HG02981 (cell line): ENCODE data around the gene TBC1D26.
"Not testable (repeated sequence)": the region's sequence is repeated elsewhere in the genome, so short reads cannot be mapped to it uniquely, and the experiment has no call there.

Experiments used
- ATAC-seq: cut with Tn5 transposase; IDR thresholded peaks from one replicate; pipeline ENCODE4 v1.9.1; 2021; ENCODE audit warnings: mild to moderate bottlenecking, moderate library complexity; ENCODE audit not compliant: unreplicated experiment

Gene TBC1D26

DNA sequence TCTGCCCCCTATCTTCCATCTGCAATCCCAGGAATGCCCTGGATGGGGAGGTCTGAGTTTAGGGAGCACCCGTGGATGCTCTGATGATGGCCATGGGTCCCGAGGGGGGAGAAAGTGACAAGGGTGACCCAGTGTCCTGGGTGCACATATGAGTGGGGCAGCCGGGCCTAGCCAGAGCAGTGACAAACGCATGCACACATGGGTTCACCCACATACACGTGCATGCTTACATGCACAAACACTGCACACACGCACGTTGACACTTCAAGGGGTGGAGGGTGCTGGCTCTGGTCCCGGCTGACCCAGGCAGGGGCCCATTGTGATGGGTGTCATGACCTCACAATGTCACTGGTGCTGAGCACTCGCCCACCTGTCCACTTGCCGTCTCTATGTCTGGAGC is at the start of gene TBC1D26:
Gene TBC1D26, plus strand, starts transcription at position 384 of the 400 bp plus-strand sequence. CDS start 3,066 bp downstream, outside the sequence.
- ATAC-seq: not testable (repeated sequence)

DNA sequence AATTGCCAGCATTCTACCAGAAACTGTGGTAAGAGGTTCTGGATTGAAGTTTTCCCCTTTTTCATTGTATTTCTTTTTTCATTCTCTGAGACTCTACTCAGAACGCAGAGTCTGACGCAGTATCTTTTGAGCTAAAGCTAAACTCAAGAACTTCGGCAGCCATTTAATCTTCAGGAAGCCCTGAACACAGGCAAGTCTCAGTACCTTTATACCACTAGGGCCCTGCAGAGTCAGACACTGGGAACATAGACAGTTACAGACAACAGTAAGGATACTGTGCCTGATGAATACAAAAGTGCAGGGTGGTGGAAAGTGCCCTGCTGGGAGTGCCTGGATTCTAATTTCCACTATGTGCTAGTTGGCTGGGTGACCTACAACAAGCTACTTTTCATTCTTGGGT is 48.9 kb upstream of the TBC1D26 start:
- not testable (repeated sequence) for ATAC-seq

DNA sequence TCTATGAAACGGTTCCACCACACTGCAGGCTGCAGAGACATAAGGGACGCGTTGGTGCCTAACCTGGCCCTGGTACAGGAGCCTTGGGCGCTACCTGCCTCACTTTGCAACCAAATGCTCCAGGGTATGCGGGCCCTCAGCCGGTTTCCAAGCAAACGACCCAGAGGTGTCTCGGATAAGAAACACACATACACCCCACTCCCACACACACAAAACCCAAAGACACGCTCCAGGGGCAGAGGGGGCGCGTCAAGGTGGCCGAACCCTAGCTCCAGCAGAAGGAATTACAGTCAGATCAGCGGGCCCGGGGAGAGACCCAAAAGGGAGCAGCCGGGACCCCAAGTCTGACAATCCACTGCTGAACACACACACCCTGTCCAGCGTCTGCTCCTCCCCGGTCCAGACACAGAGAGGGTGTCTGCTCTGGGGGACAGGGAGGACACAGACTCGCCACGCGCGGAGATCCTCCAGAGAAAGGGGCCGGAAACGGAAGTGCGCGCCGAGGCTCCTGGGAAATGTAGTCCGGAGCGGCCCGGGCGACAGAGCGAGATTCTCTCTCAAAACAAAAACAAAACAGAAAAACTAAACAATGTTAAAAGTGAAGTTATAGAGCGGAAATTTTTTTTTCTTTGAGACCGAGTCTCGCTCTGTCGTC is 48.1 kb upstream of the TBC1D26 start, which contains the start of gene TRIM16:
Gene TRIM16, minus strand, starts transcription at position 488 of the 655 bp plus-strand sequence. CDS start 32,702 bp downstream, outside the sequence.
- peak; percentile 90 for ATAC-seq

DNA sequence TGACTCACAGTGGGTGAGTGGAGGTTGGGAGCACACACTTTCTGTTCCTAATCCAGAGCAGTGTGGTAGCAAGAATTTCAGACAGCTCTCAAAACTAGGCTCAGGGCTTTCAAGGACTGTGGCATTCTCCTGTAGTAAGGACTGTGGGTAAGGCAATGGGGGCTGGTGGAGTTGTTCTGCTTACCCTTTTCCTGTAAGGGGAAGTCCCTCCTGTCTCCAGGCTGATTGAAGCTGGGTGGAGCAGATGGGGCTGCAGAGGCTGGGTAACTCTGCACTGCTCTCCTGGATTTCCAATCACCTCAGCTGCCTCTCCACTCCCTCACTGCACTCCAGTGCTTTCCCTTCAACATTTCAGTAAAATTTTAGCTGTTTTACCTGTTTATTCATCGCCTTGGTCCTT is 44.6 kb upstream of the TBC1D26 start:
- ATAC-seq: not testable (repeated sequence)

DNA sequence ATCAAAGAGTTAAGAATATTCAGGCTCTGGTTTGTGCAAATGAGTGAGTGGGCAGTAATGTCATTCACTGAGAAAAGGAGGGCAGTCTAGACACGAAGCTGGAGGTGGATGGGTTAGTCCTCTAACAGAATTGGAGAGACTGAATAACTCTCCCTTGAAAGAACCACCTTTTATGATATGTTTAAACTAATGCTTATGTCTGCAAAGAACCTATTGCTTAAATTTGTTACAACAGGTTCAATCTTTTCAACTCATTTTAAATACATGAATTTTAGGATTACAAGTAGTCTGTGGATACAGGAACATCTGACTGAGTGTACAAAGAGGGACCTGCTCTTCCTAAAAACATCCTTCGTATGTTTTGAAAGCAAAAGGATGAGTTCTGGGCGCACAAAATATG is 33.1 kb upstream of the TBC1D26 start:
- ATAC-seq: not testable (repeated sequence)

DNA sequence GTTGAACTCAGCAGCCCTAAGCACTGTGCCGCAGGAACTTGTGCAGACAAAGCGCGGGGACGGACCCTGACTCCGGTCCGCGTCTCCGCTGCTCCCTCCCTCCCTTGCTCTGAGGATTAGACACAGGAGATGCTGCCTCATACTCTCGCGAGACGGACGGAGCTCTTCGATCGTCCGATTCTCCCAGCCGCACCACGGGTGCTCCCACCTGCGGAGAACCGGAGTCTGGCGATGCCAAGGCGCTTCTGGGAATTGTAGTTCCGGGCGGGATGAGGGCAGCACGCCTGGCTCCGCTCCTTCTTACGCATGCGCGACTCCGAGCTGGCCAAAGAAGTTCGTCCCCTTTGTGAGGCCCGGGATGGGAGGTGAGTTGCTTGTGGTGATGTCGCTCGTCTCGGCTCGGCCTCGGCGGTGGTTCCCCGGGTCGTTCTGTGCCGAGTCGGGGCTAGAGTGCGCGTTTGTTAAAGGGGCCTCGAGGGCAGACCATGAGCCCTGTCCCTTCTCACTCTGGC is 32.6 kb upstream of the TBC1D26 start, which contains the start of gene ZNF286A:
Gene ZNF286A, plus strand, starts transcription at position 340 of the 512 bp plus-strand sequence. CDS start 578 bp downstream, outside the sequence.
- ATAC-seq: peak; percentile 96

DNA sequence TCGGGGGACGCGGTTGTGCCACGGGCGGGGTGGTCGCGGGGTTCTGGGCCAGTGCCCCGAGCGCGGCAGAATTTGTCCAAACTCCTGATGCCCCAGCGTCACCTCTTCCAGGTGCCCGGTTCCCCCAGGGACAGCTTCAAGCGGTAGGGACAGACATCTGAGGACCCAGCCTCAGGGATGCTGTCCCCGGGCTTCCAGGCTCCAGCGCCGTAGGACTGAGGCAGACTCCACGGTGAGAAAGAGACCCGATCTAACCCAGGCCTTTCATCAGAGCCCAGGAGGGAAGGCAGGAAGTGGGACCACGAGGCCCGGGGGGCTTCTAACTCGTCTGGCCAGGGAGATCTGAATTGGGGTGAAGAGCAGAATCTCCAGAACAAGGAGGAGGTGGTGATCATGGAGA is 32.1 kb upstream of the TBC1D26 start:
- ATAC-seq: not testable (repeated sequence)

DNA sequence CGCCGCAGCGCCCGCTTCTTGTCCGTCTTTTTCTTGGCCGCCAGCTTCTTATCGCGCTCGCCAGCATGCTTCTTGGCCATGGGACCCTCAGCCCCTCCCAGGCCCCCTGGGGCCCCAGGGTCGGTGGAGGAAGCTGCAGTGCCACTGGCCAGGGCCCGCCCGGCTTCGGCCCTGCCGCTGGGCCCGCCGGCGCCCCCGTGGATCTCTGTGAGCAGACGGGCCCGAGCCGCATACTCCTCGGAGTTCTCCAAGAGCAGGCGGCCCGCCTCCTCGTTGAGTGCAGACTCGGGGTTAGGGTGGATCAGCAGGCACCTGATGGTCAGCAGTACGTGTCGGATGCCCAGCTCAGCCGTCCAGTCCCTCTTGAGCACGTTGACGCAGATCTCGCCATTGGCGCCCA is 27.8 kb upstream of the TBC1D26 start:
- ATAC-seq: not testable (repeated sequence)

DNA sequence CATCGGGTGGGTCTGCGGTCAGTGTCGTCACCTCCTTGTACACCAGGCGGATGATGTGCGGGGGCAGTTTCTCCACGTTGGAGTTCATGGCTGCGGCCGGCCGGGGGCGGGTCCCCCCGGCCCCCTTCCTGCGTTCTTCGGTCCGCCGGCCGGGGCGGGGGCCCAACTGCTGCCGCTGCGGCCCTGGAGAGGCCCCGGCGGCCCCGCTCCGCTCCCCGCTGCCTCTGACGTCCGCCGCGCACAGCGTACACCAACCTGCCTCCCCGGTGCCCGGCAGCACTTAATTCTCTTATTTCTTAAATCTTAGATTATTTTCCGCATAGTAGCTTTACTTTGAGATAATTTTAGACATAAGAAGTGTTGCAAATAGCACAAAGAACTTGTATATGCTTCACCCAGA is 27.3 kb upstream of the TBC1D26 start:
- not testable (repeated sequence) for ATAC-seq

DNA sequence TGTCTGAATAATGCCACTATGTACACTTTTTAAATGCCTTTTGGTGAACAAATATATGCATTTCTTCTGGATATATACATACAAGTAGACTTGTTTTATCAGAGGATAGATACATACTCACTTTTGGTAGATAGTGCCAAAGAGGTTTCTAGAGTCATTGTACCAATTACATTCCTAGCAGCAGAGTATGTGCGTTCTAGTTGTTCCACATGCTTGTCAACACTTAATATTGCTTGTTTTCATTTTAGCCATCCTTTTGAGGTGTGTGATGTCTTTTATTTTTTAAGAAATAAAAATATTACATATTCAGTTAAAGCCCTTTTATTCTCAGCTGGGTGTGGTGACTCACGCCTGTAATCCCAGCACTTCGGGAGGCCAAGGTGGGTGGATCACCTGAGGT is 23.2 kb upstream of the TBC1D26 start:
- not testable (repeated sequence) for ATAC-seq

DNA sequence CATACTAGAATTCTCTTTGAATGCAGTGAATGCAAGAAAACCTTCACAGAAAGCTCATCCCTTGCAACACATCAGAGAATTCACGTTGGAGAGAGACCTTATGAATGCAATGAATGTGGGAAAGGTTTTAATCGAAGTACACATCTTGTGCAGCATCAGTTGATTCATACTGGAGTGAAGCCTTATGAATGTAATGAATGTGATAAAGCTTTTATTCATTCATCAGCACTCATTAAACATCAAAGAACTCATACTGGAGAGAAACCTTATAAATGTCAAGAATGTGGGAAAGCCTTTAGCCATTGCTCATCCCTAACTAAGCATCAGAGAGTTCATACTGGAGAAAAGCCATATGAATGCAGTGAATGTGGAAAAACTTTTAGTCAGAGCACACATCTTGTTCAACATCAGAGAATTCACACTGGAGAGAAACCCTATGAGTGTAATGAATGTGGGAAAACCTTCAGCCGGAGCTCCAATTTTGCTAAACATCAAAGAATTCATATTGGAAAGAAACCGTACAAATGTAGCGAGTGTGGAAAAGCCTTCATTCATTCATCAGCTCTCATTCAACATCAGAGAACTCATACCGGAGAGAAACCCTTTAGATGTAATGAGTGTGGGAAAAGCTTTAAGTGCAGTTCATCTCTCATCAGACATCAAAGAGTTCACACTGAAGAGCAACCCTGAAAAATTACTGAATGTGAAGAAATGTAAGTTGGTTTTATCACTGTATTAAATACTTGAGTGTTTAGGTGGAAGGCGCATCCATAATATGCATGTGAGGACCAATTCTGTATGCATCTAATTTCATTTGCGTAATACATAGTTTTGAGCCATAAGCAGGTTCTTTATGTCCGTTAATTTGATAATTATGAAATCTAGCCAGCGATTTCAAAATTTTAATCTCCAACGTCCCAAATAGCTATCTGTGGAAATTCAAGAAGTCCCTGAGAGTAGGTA is 15.2 kb upstream of the TBC1D26 start:
- not testable (repeated sequence) for ATAC-seq

DNA sequence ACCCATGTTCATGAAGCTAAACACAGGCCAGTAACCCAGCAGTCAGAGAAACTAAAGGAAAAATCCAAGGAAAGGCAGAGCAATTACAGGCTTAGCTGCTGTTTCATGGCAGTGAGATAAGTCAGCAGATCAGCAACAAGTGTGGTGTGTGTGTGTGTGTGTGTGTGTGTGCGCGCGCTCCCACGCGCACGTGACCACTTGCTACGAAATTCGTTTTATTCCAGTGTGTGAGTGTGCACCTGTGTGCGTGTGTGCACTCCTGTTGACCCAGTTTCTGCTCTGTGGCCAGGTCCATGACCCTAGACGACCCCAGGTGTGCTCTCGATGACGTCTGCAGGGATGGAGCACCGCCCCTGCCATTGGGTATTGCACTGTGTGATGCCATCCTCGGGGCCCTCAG is 1.5 kb upstream of the TBC1D26 start:
- not testable (repeated sequence) for ATAC-seq

DNA sequence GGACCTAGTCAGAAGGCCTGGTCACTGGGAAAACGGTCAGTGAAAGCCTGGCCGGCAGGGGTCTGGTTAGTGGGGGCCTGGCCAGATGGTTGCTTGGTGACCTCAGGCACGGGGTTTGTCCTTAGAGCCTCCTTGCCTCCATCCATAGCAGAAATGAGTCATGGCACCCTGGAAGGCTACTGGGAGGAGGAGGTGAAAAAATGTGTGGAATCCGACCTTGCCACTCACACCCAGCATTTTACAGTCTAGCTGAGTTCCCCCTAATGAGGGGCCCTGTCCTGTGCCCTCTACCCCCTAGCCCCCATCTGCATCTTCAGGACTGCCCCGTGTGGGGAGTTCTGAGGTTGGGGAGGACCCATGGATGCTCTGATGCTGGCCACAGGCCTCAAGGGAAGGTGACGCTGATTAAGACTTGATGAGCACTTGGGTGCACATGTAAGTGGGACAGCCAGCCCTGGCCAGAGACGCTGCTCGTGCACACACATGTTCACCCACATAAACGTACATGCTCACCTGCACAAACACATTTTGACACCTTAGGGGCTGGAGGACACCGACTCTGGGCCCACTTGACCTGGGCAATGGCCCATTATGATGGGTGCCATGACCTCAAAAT is 1.2 kb downstream of the TBC1D26 start:
- ATAC-seq: not testable (repeated sequence)

DNA sequence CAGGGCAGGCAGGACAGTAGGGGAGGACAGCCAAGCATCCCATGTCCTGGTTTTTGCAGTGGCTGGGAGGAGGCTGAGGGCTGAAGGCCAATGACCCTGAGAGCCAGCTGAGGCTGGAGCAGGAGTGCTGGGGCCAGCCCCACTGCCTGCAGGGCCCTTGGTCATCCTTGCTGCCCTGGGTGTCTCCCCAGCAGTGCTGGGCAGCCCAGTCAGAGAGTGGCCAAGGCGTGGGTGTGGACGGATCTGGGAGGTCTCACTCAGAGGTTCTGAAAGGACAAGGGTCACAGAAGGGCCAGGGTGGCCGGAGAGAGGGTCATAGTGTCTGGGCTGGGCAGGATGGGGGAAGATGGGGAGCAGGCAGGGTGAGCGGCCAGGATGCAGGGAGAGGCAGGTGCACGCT is 4.5 kb downstream of the TBC1D26 start:
- ATAC-seq: not testable (repeated sequence)

DNA sequence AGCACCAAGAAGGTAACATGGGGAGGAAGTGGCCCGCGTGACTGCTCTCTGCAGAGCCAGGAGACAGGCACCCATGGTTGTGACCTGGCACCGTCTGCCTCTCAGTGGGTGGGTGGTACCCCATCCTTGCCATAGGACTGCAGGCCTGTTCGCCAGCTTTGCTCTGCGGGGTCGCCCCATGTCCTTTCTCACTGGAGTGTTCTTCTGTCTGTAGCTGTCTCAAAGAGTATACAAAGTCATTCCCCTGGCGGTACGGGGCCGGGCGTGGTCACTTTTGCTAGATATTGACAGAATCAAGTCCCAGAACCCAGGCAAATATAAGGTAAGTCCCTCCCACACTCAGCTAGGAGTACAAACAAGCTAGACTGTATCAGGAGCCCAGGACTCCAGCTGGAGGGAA is 6.0 kb downstream of the TBC1D26 start:
- ATAC-seq: no peak

DNA sequence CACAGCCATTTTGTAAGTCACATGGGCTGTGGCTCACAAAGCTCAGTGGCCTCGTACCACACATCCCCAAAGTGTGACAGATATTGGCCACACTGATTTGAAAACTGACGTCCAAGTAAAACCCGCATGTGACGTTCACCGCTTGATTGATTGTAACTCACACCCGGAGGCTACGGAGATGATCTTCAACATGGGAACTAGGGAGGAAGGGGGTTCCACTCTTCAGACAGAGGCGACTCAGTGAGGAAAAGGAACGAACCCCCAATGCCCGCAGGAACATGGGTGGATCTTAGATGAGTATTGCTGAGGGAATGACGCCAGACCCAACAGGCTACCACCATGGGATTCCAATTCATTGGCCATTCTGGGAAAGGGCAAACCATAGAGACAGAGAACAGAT is 7.2 kb downstream of the TBC1D26 start:
- not testable (repeated sequence) for ATAC-seq

DNA sequence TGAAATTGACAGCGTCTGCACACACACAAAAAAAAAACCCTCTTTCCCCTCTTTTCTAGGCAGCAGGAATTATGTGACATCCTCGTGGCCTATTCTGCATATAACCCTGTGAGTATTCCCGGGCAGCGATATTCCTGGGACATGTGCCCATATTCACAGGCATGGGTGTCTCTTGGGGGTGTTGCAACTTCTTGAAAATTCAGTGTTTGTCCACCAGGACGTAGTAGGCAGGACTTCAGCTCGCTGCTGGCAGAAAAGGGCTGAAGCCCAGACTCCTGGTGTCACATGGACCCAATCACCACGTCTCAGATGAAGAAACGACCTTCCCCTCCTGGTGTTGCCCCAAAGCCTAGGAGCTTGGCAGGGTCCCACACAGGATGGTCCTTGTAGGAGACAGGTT is 8.0 kb downstream of the TBC1D26 start:
- not testable (repeated sequence) for ATAC-seq

DNA sequence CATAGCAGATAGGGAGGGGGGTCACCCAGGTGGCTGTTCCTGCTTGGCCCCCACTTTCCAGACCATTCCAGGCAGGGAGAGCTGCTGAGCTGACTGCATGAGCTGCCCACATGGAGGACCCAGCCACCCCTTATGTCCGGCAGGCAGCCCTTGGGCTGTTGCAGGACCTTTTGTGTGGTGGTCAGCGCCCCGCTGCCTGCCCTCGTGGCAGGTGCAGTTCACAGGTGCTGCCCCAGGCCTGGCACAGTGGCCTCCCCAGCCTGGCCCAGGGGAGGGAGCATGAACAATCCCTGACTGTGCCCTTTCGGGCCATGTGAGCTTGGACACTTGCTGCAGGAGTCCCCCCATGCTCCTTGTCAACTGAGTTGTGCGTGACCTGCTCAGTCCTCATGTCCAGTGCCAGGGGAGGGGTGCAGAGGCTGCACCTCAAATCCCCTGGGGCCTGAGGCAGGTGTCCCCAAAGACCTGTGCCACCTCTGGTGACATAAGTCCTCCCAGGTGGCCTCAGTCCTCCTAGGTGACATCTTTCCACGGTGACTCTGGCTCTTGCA is 8.6 kb downstream of the TBC1D26 start:
- no peak for ATAC-seq

DNA sequence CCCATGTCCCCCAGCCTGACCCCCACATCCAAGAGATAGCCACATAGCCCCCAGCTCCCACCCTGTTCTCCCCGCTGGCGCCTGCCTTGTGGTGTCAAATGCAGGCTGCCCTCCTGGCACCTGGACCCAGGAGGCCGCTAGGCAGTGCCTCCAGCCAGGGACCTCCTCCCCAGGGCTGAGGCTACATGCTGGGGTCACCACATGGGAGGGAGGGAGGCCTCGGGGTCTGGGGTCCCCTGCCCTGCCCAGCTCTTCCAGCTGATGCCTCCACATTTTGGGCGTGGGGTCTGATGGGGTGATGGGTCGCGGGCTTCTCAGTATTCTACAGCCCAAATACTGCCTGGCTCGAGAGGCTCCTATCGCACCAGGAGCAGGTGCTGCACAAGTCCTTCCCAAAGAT is 9.5 kb downstream of the TBC1D26 start:
- no peak for ATAC-seq

DNA sequence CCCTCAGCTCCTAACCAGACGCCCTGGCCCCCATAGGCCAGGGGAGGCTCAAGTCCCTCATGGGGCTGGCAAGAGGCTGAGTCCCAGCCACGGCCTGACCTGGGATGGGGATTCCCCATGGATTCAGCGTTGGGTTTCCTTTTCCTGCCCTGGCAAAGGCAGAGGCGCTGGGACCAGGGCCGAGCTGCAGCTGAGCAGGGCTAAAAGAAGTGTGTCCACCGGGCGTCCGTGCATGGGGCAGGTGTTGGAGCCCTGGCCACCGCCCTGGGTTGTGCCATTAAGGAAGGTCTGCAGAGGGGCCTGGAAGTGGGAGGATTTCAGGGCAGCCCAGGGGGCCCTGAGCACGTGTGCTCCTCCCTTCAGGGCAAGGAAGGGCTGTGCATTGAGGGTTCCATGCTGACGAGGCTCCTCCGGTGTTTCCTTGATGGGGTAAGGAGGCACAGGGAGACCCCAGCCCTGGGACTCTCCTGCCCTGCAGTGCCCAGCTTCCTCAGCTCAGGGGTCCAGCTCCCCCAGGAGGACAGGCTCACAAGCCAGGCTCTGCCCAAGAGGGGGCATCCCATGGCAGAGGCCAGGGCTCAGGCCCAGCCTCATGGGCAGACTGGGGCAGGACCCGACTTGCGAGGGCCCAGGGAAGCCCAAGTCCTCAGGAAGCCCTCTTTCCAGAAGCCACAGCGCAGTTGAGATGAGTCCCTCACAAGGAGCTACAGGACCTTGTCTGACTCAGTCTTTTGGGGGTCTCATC is 10.1 kb downstream of the TBC1D26 start:
- no peak for ATAC-seq
